GM21423 (cell line): Measurements from ENCODE around the gene SCP2.

Experiments used
- ATAC-seq: cut with Tn5 transposase; IDR thresholded peaks from one replicate; pipeline ENCODE4 v1.9.1; 2021; ENCODE audit warnings: mild to moderate bottlenecking, moderate library complexity; ENCODE audit not compliant: unreplicated experiment

Gene SCP2

GRCh38 chr1:53093778-53094532 is 166.9 kb downstream of the SCP2 start:
- no peak for ATAC-seq

GRCh38 chr1:53094533-53094919 is 167.4 kb downstream of the SCP2 start:
- no peak for ATAC-seq
